GM19397 (cell line): ENCODE results near the gene HOXB7.

ENCODE experiments used
- ATAC-seq: cut with Tn5 transposase; IDR thresholded peaks from one replicate; pipeline ENCODE4 v1.9.1; 2021; ENCODE audit warnings: mild to moderate bottlenecking, moderate library complexity; ENCODE audit not compliant: unreplicated experiment

The HOXB7 gene

GRCh38 chr17:48624118-48624517 lies 13.3 kb upstream of the HOXB7 start:
- ATAC-seq: no peak

- ATAC-seq: no peak
Measured at GRCh38 chr17:48623583-48623982, 12.8 kb upstream of the HOXB7 start.

- ATAC-seq: no peak
Measured at GRCh38 chr17:48622857-48623256, 12.0 kb upstream of the HOXB7 start.

GRCh38 chr17:48621410-48622392 lies 10.9 kb upstream of the HOXB7 start:
- no peak for ATAC-seq

DNA sequence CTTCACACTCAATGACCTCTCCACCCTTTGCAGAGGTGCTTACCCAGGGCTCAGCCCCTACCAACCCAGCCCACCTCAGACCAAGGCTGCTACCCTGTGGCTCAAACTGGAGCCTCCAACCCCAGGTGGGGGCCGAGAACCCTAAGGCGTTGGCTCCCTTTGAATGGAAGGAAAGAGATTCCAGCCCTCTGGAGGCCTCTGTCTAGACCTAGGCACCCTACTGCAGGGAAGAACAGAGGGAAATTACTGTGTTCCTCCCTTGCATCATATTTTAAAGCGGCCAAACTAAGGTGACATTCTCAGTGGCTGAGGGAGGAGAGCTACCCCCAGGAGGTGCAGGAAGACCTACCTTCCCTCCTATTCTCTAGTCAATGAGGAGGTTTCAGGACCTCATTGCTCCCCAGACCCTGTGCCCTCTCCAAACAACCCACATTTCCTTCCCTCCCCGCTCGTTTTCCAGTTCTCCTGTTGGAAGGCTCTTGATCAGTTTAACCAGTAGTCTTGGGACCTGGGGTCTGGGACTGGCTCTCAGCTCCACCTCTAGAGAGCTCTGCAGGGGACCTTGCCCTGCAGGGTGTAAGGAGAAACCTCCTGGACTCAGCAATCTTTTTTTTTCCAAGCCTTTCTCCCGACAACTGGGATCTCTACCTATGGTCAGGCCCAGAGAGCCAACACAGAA lies 9.8 kb upstream of the HOXB7 start:
- no peak for ATAC-seq

- no peak for ATAC-seq
Measured at GRCh38 chr17:48619826-48620449, 9.1 kb upstream of the HOXB7 start.

DNA sequence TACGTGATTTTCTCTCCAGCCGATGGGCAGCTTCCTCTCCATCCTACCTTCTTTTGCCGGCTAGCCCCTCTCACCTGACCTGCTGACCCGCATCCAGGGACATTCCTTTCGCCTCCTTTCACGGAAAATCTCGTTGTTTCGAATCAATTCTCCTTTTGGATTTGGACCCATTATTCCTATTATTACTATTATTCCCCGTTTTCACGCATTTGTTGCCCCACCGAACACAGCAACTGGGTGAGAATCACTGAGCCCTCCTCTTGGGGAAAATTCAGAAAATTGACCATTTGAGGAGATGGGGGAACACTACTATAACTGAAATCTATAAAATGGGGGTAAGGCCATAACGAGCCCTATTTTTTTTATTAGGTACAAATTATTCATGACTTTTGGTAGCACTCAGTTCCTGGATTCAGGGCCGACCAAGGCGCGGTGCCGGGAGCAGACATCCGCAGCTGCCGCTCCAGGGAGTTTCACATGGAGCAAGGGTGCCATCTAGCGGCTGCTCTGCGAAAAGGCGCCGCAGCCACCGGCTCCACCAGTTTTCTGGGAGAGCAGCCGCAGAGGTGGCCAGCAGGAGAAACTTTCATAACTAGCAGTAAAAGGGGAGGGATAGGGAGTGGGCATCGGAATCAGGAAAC lies 7.6 kb upstream of the HOXB7 start:
- no peak for ATAC-seq

GRCh38 chr17:48617471-48618255 lies 6.8 kb upstream of the HOXB7 start:
- ATAC-seq: no peak

DNA sequence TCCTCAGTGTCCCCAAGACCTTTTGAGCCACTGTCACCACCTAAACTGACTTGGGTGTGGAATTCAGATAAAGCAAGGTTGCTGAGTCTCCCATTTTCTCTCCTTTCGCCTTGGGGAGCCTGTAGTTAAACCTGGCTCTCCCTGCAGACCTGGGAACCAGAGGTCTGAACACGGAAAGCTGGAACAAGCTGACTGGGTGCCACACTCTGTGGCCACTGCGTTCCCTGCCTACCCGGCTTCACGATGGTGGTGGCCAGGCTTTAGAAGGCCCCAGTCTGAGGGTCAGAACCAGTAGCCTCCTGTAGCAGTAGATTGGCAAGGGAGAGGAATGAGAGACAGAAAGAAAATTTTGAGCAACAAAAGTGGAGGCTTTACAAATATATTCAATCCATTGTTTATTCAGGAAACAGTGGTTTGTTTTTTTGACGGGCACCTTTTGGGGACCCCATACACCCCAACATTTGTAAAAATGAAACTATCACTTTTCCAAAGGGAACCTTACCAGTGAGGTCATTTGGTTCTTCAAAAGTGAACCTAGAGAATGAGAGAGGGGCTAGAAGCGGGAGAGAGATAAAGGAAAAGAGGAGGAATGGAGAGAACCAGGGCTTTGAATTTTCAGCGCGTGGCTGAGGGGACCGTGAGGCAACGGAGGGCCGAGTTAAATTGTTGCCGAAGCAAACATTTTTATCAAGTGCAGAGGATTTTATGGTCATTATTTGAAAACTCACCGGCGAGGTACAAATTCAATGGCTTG lies 6.1 kb upstream of the HOXB7 start:
- ATAC-seq: no peak

GRCh38 chr17:48615963-48616716 lies 5.3 kb upstream of the HOXB7 start:
- ATAC-seq: no peak

GRCh38 chr17:48615047-48615962 lies 4.5 kb upstream of the HOXB7 start, which contains the start of gene HOXB8:
Gene HOXB8, minus strand, starts transcription at chr17:48615292. Its CDS starts 588 bp downstream, at chr17:48614704.
- ATAC-seq: no peak

DNA sequence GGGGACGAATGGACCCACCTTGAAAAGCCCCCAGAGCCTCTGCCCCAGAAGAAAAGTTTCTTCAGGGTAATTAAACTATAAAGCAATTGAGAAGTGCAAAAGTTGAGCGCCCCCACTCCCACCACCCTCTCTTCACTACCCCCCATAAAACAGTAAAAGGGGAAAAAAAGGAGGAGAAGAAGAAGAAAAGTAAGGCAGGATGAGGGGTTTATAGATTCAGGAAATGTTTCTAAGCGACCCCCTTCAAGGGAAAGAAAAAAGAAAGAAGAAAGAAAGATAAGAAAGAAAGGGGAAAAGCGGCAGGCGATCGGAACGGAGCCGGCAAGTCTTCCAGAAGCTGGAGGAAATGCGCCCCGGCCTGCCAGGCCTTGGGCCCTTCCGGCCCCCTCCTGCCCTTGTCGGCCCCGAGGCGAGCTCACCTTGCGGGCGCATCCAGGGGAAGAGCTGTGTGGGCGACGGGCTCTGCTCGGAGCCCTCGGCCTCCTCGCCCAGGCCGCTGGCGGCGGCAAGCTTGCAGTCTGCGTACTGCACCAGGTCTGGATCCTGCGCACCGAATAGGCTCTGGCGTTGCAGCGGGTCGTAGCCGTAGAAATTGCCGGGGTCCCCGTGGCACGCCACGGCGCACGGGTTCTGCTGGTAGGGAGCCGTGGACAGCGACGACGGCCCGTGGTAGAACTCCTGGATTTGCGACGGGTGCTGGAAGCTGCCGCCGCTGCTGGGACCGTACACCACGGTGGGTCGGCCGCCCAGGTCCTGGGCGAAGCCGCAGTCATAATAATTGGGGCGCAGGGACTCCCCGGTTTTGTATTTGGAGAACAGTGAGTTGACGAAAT lies 3.3 kb upstream of the HOXB7 start:
- ATAC-seq: no peak

GRCh38 chr17:48612854-48613691 lies 2.3 kb upstream of the HOXB7 start:
- ATAC-seq: peak; percentile 45

GRCh38 chr17:48612456-48612853 lies 1.6 kb upstream of the HOXB7 start:
- ATAC-seq: no peak

GRCh38 chr17:48611681-48612455 lies 1.1 kb upstream of the HOXB7 start:
- ATAC-seq: no peak
